Measurements from ENCODE around the gene PRICKLE2. TPM values are rescaled to one million over a fixed set of nuclear protein-coding genes. Genes with fewer than 3 reads are reported as not detected.

The PRICKLE2 gene
- total and polyA plus RNA-seq, 10 of the 15 experiments (the other 5 are each of a cell fraction or from before 2014, with no cell fraction given): 0.11 to 2.6 (median 0.69) TPM

DNA sequence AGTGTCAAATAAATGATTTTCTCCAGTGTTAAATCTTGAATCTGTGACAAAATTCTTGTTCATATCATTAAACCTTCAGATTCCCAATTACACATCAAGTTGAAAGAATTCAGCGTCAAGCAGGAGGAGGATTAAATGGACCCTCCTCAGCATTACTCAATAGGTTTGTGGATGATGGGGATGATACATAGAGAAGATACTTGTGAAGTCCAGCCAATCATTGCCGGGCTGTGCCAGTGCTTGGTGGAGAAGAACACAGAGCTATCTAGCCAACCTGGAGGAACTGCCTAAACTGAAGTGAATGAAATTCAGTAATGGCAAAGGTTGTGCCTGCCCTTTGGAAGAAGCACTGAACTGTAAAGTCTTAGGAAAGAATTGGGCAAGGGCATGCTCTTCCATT, 47.0 kb upstream of the PRICKLE2 start:
- Histone ChIP-seq H3K9ac (ENCODE audit: control insufficient read depth, insufficient read depth, low read length) (no peak overlapping the region), H3K27me3 (replicated peaks in 1 of 2; ENCODE audit: control insufficient read depth in 2 of 2, insufficient read depth in 2 of 2, low read length in 1 of 2) (peaks cover 0 to 5% of the 10 kb centered on the region in 2 experiments; a peak in 3 of 4 replicates), H3K79me2 (ENCODE audit: control insufficient read depth, insufficient read depth, low read length) (no peaks in the 10 kb centered on the region), H3K27ac (ENCODE audit: control insufficient read depth, insufficient read depth) (no peak overlapping the region), H3K4me1 (ENCODE audit: control insufficient read depth, insufficient read depth, low read length) (no peaks in the 10 kb centered on the region), H2AFZ (ENCODE audit: control insufficient read depth, low read depth, low read length) (no peak overlapping the region), H3K9me3 (replicated peaks; ENCODE audit: control insufficient read depth, insufficient read depth, low read length) (no peaks in the 10 kb centered on the region), H4K20me1 (ENCODE audit: control insufficient read depth, insufficient read depth) (no peaks in the 10 kb centered on the region), H3K36me3 (ENCODE audit: control insufficient read depth in 2 of 2, insufficient read depth in 2 of 2, low read length in 1 of 2) (no peaks in the 10 kb centered on the region), H3K4me3 (no peak overlapping the region), H3K4me2 (ENCODE audit: control insufficient read depth, insufficient read depth) (no peak overlapping the region)
- no peak for FAIRE-seq
- 86% methylated on average over 2 of the region's 2 CpGs for WGBS (ENCODE audit: insufficient coverage, insufficient replicate concordance, low lambda C conversion rate, missing lambda C conversion rate)
- BruUV-seq (replicated peaks): no TSS peak
- ChIA-PET CTCF (no interaction called here), SMC1A (ENCODE audit: uncharacterized antibody, unreplicated experiment) (interaction anchor here (1.4 kb wide), 1 partner anchor 84 kb away, joined by 3 read pairs; no protein-coding TSS in a partner anchor), RAD21 (ENCODE audit: unreplicated experiment) (no interaction called here), POLR2A (no interaction called here)
- intact Hi-C loops (cut with micrococcal nuclease; ENCODE audit: unreplicated experiment): no loop called here
- in situ Hi-C loops (cut with MboI): no loop called here
- DNase-seq (ENCODE audit: low read depth, low spot score): no peak
- TF ChIP-seq, protein P1, sequence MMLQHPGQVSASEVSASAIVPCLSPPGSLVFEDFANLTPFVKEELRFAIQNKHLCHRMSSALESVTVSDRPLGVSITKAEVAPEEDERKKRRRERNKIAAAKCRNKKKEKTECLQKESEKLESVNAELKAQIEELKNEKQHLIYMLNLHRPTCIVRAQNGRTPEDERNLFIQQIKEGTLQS (IDR thresholded peaks at IDR 0.05; ENCODE audit: borderline replicate concordance, extremely low read depth, low read depth, low read length): no peak
- TF ChIP-seq ZNF207 (IDR thresholded peaks at IDR 0.05; ENCODE audit: borderline replicate concordance): no peak
- TF ChIP-seq, protein P2, sequence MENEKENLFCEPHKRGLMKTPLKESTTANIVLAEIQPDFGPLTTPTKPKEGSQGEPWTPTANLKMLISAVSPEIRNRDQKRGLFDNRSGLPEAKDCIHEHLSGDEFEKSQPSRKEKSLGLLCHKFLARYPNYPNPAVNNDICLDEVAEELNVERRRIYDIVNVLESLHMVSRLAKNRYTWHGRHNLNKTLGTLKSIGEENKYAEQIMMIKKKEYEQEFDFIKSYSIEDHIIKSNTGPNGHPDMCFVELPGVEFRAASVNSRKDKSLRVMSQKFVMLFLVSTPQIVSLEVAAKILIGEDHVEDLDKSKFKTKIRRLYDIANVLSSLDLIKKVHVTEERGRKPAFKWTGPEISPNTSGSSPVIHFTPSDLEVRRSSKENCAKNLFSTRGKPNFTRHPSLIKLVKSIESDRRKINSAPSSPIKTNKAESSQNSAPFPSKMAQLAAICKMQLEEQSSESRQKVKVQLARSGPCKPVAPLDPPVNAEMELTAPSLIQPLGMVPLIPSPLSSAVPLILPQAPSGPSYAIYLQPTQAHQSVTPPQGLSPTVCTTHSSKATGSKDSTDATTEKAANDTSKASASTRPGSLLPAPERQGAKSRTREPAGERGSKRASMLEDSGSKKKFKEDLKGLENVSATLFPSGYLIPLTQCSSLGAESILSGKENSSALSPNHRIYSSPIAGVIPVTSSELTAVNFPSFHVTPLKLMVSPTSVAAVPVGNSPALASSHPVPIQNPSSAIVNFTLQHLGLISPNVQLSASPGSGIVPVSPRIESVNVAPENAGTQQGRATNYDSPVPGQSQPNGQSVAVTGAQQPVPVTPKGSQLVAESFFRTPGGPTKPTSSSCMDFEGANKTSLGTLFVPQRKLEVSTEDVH (IDR thresholded peaks at IDR 0.05; ENCODE audit: low read depth, partially characterized antibody): no peak
- TF ChIP-seq NFYB (IDR thresholded peaks at IDR 0.05; ENCODE audit: insufficient read depth, low read depth, low read length): no peak
- no peak for TF ChIP-seq YBX1 (IDR thresholded peaks at IDR 0.05)
- TF ChIP-seq ZNF274 (IDR thresholded peaks at IDR 0.05; ENCODE audit: insufficient read depth, insufficient read length): no peak
- no peak for TF ChIP-seq ATF7 (IDR thresholded peaks at IDR 0.05; ENCODE audit: low read depth)
- no peak for TF ChIP-seq ZBED1 (IDR thresholded peaks at IDR 0.05; ENCODE audit: borderline replicate concordance)
- TF ChIP-seq, protein P3, sequence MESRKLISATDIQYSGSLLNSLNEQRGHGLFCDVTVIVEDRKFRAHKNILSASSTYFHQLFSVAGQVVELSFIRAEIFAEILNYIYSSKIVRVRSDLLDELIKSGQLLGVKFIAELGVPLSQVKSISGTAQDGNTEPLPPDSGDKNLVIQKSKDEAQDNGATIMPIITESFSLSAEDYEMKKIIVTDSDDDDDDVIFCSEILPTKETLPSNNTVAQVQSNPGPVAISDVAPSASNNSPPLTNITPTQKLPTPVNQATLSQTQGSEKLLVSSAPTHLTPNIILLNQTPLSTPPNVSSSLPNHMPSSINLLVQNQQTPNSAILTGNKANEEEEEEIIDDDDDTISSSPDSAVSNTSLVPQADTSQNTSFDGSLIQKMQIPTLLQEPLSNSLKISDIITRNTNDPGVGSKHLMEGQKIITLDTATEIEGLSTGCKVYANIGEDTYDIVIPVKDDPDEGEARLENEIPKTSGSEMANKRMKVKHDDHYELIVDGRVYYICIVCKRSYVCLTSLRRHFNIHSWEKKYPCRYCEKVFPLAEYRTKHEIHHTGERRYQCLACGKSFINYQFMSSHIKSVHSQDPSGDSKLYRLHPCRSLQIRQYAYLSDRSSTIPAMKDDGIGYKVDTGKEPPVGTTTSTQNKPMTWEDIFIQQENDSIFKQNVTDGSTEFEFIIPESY (IDR thresholded peaks at IDR 0.05): no peak
- no peak for TF ChIP-seq BMI1 (IDR thresholded peaks at IDR 0.05; ENCODE audit: borderline replicate concordance)
- ATAC-seq: no peak

Data from GM12878 (cell line).